Dermis microvascular lymphatic vessel endothelial cell (primary cell): ENCODE results near the gene CFAP99. TPM values are rescaled to one million over a fixed set of nuclear protein-coding genes. Genes with fewer than 3 reads are reported as not detected.
A peak's percentile ranks its signal among the peaks of the same experiment; 100 is the strongest.
"Not testable (repeated sequence)": the region's sequence is repeated elsewhere in the genome, so short reads cannot be mapped to it uniquely, and the experiment has no call there.

ENCODE experiments used
- DNase-seq, 2 donors: peaks; one replicate each; pipeline versions ENCODE4 v3.0.0 to v3.0.0-alpha.2; 2010; ENCODE audit warnings: low read depth in 2 of 2
- total RNA-seq: library from RNA; depleted of rRNA; stranded (reverse); fragments of >200 nt; gene quantifications from 2 replicates; pipeline ENCODE4 v1.2.1, GENCODE V29; 2014

CFAP99 gene
- total RNA-seq, 1 donor from 2014 or later: not detected

DNA sequence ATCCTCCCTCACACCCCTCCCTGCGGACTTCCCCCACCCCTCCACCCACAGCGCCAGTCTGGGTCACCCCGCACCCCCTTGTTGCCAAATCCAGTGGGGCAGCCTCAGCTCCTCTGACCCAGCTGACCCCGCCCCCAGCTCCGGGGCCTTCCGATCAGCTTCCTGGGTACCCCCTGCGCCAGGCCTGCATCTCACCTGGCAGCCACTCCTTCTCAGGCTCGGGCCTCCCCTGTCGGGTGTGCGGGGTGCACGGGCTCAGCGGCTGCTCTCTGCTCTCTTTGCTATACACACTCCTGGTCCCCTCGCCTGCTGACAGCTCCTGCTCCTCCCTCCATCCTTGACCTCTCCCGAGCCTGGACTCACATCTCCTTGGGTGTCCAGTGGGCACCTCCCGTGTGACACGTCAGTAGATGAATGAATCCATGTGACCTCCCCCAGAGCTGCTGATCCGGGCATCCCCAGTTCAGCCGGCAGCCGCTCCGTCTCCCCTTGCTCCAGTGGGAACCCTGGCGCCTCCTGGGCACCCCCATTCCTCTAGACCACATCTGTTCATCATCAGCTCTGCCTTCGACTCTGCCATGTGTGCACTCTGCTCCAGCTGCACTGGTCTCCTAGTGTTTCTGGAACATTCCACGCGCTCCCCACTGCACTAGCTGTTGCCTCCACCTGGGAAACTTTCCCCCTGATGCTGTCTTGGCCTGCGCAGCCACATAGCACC lies 9.9 kb downstream of the CFAP99 start:
- DNase-seq: no peak

GRCh38 chr4:2429945-2430757 lies 11.4 kb downstream of the CFAP99 start:
- DNase-seq: not testable (repeated sequence)

GRCh38 chr4:2432004-2432403 lies 13.2 kb downstream of the CFAP99 start:
- DNase-seq: no peak

- DNase-seq: no peak
These were observed 14.3 kb downstream of the CFAP99 start for GRCh38 chr4:2432991-2433530.

DNA sequence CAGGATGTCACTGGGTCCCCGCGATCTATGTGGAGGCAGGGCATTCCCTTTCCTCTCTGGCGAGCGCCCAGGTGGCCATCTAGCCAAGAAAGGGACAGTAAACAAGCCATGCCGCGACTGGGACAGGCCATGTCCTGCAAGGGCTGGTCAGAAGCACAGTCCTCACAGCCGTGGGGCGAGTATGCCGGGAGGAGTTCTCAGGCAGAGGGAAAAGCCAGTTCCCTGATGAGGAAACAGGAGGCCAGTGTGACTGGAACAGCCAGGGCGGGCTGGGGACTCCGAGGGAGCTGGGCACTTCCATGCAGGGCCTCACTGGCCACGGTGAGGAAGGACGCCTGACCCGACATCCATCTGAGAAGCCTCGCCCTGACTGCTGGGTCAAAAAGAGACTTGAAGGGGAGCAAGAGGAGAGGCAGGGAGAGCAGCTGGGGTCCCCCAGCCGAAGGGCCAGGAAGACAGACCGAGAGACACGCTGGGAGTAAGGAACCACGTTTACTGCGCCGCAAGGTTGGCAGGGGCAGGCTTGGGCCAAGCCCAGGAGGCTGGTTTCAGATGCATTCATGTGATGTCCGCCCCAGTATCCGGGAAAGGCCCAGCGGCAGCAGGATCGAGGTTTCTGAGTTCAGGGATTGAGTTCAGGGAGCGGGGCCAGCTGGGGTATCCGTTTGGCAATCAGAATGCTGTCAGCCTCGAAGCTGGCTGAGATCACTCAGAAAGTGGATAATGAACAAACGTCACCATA lies 15.0 kb downstream of the CFAP99 start:
- DNase-seq: no peak

DNA sequence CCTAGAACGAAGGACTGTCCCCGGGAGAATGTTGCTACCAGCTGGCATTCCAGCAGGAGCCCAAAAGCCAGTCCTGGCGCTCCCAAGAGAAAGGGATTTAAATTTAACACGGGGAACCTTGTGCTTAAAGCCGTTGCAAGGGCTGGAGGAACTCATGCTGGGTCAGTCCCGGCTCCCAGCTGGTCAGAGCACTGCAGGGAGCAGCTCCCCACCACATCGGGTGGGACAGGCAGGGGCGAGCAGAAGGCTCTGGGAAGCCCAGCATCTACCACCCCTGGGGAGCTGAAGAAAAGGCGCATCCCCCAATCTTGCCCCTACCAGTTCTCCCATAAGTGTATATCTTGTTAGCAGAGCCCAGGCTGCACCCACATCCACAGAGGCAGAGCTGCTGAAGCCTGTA lies 15.7 kb downstream of the CFAP99 start:
- DNase-seq: no peak

DNA sequence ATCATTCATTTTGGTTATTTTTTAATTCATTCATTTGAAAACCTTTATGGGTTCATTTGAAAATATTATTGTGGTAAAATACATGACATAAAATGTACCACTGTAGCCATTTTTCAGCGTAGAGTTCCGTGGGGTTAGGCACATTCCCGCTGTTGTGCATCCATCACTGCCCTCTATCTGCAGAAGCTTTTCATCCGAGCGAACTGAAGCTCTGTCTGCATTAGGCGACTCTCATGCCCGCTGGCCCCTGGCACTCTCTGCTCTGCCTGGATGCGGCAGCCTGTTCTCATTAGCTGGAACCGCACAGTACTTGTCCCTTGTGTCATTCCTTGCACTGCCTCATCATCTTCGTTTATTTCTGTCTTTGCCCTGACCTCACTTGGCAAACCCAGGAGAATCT lies 17.5 kb downstream of the CFAP99 start:
- no peak for DNase-seq

DNA sequence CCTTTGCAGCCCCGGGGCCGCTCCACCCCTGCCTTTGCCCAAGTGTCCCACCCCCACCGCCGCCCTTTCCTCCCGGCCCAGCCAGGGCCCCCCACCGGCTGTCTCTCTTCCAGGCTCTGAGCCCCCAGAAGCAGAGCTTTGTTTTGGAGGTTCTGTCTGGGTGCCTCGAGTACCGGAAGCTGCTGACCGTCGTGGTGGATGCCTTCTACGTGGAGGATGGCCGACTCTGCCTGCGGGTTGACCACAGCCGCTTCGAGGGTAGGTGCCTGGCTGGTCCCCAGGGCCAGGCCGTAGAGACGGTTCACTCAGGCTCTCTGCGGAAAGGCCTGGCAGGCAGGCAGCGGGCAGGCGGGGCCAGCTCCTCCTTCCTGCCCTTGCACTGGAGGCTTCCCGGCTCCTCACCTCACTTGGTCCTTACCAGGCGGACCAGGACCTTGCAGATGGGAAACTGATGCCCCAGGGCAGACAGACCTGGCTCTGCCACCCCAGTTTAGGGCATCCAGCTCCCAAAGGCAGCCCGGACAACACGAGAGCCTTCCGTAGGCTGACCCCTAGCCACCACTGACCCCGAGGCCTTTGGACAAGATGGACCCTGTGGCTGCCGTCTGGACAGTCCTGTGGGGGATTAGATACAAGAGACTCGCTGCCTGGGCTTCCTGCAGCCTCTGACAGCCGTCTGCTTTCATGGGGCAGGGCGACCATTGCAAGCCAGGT lies 18.2 kb downstream of the CFAP99 start:
- no peak for DNase-seq

DNA sequence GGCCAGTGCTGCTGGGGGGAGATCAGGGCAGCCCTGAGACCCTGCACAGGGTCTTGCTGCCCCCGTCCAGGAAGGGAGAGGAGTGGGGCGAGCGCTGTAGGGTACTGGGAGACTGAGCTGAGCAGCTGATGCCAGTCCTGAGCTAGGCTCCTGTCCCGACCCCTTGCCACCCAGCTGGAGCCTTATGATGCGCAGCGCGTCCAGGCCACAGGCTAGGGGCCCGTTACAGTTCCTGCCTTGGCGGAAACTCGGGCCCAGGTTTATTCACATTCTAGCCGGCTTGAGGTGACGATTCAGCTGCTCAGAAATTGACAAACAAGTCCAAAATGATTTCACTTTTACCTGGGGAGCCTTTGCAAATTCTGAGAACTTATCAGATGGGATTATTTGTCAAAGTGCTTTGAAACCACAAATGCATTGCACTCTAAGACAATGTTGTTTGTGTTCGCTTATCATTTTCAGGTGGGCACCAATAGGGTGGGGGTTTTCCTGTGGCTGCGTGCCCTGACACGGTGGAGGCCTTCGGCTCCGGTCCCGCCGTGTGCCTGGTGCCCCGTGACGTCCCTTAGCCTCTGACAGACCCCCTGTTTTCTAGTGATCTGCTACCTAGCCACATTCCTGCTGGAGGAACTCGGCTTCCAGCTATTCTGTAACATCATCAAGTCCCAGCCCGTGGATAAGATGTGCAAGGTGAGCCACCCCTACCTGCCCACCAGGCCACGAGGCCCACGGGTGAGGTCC lies 18.9 kb downstream of the CFAP99 start:
- DNase-seq: no peak

GRCh38 chr4:2438822-2439718 lies 20.3 kb downstream of the CFAP99 start:
- DNase-seq: no peak

- DNase-seq: peak; percentile 38 to 78
These were observed 22.8 kb downstream of the CFAP99 start for GRCh38 chr4:2441393-2442174.

GRCh38 chr4:2442175-2442993 lies 23.6 kb downstream of the CFAP99 start:
- DNase-seq: no peak

DNA sequence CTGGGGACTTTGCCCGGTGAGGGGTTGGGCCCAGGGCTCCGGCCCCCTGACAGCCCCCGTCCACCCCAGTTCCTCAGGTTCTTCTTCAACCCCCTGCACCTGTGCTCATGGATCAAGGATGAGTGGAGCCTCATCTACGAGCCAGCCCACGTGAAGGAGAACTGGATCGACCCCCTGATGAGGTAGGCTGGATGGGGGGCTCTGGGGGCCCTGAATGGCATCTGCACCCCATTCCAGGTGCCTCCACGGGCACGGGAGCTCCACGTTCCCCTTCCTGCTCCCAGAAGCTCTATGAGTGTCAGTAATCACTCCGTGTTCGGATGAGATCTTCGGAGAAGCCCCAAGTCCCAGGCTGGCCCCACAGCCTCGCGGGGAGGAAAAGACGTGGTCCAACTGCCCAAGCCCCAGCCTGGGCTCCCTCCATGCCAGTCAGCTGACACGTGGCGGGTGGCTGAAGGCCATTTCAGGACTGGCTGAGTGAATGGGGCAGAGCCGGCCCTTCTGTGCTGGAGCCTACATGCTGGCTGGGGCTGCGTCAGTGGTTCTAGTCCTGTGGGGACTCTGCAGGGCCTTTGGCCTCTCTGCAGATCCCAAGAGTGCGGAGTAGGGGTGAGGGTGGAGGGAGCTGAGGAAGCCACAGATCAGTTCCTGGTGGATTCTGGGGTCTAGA lies 24.4 kb downstream of the CFAP99 start:
- no peak for DNase-seq

GRCh38 chr4:2443956-2444740 lies 25.4 kb downstream of the CFAP99 start:
- DNase-seq: no peak

DNA sequence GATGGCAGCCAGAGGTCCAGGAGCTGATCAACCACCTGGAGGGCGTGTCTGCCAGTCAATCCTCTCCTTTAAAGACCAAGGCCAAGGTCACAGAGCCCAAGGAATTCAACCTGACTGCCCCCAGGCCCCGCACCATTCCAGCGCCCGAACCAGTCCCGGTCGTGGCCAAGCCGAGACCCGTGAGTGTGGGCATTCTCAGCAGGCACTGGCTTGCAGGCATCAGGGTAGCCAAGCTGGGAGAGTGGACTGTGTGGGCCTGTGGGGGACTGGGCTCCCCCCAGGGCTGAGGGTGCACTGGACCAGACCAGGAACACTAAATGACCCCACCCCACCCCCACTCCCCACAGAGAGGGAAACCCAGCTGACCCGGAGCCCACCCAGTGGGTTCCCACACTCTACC lies 26.4 kb downstream of the CFAP99 start:
- no peak for DNase-seq

- no peak for DNase-seq
These were observed 26.8 kb downstream of the CFAP99 start for GRCh38 chr4:2445571-2445970.
